ACC112 (cell line): ENCODE results near the gene ZBTB40.

Source experiments
- H2AFZ ChIP-seq: fragments of 200-600 bp; sonication (generic); one replicate; pipeline ENCODE4 v1.6.0; 2017; ENCODE audit warnings: antibody characterized with exemption, low read length; ENCODE audit not compliant: unreplicated experiment
- H3K27ac ChIP-seq: fragments of 200-600 bp; sonication (generic); 2 replicates; pipeline ENCODE4 v1.5.1; 2014; ENCODE audit warnings: low read depth, mild to moderate bottlenecking, antibody characterized with exemption, low read length, moderate library complexity
- H3K27me3 ChIP-seq: fragments of 200-600 bp; sonication (generic); 2 replicates; pipeline ENCODE4 v1.6.1; 2014; ENCODE audit warnings: mild to moderate bottlenecking, antibody characterized with exemption, low read length, moderate library complexity, mixed read lengths; ENCODE audit not compliant: insufficient read depth
- H3K36me3 ChIP-seq: fragments of 200-600 bp; sonication (generic); 2 replicates; pipeline ENCODE4 v1.6.1; 2016; ENCODE audit warnings: mild to moderate bottlenecking, antibody characterized with exemption, low read length, moderate library complexity, mixed read lengths; ENCODE audit not compliant: insufficient read depth
- H3K4me1 ChIP-seq: fragments of 200-600 bp; sonication (generic); one replicate; pipeline ENCODE4 v1.6.1; 2016; ENCODE audit warnings: low read length, mixed read lengths; ENCODE audit not compliant: insufficient read depth, unreplicated experiment, control insufficient read depth
- H3K4me3 ChIP-seq: fragments of 200-600 bp; sonication (generic); 2 replicates; pipeline ENCODE4 v1.5.1; 2014; ENCODE audit warnings: mild to moderate bottlenecking, low read depth, low read length
- H3K79me2 ChIP-seq: fragments of 200-600 bp; sonication (generic); one replicate; pipeline ENCODE4 v1.6.0; 2016; ENCODE audit warnings: low read length; ENCODE audit not compliant: control insufficient read depth, unreplicated experiment, insufficient read depth

The ZBTB40 gene

DNA sequence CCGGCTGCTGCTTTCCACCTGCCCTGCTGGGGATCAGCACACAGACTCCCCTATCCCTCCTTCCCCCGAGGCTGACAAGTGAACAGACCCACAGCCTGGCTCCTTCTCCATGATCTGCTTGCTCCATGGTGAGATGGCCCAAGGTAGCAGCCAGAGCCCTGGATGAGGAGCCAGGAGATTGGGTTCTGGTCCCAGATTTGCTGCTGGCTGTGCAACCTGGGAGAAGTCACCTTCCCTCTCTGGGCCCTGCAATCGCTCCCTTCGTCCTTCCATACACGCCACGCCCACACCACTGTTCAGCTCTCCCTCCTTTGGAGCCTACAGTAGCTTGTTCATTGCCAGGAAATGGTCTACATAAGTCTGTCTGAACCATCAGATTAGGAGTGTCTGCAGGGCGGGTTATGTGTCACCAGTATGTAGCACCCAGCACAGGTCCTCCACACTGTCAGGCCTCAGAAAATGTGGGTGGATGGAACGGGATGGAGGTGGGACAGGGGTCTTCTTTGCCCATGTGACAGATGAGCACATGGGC lies 102.4 kb downstream of the ZBTB40 start:
- H3K79me2 ChIP-seq = no peaks in the 10 kb centered on the region
- H3K36me3 ChIP-seq = no peaks in the 10 kb centered on the region
- no peak overlapping the region for H2AFZ ChIP-seq
- no peak overlapping the region for H3K27ac ChIP-seq
- peaks cover 68% of the 10 kb centered on the region for H3K27me3 ChIP-seq
- H3K4me3 ChIP-seq = no peak overlapping the region
- H3K4me1 ChIP-seq = no peaks in the 10 kb centered on the region

DNA sequence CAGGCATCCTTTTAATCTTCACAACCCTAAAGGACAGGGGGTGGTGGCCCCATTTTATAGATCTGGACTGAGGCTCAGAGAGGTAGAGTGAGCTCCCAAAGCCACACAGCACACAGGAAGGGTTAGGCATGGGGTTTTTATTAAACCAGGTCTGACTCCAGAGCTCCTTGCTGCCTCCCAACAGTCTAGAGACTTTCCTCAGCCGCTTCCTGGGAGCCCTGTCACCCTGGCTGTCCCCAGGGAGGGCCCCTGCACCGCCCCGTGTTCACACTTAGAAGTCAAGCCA lies 103.7 kb downstream of the ZBTB40 start:
- Histone ChIP-seq H3K27me3 (peaks cover 77% of the 10 kb centered on the region), H2AFZ (no peak overlapping the region)

DNA sequence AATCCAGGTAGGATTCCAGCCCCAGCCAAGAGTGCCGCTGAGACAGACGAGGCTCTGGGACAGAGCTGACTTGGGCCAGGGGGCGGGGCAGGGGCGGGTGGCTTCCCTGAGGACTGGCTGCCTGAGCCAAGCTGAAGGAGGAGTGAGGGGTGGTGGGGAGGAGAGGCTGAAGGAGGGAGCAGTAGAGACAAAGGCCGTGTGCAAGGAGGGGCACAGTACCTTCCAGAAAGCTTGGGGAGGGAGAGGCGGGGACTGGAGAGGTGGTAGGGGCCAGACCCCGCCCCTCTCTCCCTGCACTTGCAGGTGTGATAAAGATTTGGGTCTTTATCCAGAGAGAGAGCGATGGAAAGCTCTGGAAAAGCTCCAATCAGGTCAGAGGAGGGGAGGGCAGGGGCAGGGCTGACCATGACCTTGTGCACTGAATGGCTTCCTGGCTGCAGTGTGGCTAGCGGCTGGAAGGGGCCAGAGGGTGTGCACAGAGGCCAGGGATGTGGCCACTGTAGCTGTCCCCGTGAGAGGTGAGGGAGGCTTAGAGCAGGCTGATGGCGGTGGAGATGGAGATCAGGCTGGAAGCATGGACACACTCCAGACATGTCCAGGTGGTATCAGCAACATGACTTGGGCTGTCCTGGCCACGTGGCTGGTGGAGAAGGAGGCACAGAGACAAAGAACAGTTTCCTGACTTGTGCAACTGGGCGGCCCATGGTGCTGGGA lies 104.9 kb downstream of the ZBTB40 start:
- H3K79me2 ChIP-seq = no peaks in the 10 kb centered on the region
- H3K4me3 ChIP-seq = no peak overlapping the region
- no peaks in the 10 kb centered on the region for H3K4me1 ChIP-seq
- no peak overlapping the region for H3K27ac ChIP-seq
- no peak overlapping the region for H2AFZ ChIP-seq
- no peaks in the 10 kb centered on the region for H3K36me3 ChIP-seq
- peaks cover 89% of the 10 kb centered on the region for H3K27me3 ChIP-seq

More for the DNA sequence above, 103.7 kb downstream of the ZBTB40 start:
- Histone ChIP-seq H3K79me2 (no peaks in the 10 kb centered on the region), H3K4me3 (no peak overlapping the region), H3K36me3 (no peaks in the 10 kb centered on the region), H3K27ac (no peak overlapping the region), H3K4me1 (no peaks in the 10 kb centered on the region)

DNA sequence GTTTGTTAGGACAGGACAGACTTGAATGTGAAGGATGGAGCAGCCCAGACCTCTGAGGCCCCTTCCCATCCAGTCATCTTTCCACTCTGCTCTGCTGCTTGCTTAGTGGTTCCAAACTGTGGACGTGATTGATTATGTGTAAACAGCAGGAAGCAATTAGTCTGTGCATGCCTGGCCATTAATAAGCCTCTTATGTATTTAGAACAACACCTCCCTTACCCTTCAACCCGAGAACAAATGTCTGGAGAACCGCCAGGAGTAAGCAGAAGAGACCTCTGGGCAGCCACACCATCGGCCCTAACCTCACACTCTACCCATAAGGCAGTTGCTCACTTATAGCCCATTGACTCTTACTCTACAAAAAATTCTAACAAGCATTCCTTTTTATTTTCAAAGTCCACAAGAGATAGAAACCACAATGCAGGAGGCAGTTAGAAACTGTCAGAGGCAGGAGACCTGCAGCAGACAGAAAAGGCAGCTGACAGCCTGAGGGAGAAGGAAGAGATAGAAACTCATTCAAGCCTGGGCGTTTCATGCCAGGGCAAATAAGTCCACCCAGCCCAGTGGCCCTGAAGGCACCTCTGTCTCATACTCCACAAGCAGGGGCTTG lies 105.8 kb downstream of the ZBTB40 start:
- Histone ChIP-seq H3K36me3 (no peaks in the 10 kb centered on the region), H2AFZ (no peak overlapping the region), H3K4me3 (no peak overlapping the region), H3K4me1 (no peaks in the 10 kb centered on the region), H3K27ac (no peak overlapping the region), H3K79me2 (no peaks in the 10 kb centered on the region), H3K27me3 (peaks cover 93% of the 10 kb centered on the region)

DNA sequence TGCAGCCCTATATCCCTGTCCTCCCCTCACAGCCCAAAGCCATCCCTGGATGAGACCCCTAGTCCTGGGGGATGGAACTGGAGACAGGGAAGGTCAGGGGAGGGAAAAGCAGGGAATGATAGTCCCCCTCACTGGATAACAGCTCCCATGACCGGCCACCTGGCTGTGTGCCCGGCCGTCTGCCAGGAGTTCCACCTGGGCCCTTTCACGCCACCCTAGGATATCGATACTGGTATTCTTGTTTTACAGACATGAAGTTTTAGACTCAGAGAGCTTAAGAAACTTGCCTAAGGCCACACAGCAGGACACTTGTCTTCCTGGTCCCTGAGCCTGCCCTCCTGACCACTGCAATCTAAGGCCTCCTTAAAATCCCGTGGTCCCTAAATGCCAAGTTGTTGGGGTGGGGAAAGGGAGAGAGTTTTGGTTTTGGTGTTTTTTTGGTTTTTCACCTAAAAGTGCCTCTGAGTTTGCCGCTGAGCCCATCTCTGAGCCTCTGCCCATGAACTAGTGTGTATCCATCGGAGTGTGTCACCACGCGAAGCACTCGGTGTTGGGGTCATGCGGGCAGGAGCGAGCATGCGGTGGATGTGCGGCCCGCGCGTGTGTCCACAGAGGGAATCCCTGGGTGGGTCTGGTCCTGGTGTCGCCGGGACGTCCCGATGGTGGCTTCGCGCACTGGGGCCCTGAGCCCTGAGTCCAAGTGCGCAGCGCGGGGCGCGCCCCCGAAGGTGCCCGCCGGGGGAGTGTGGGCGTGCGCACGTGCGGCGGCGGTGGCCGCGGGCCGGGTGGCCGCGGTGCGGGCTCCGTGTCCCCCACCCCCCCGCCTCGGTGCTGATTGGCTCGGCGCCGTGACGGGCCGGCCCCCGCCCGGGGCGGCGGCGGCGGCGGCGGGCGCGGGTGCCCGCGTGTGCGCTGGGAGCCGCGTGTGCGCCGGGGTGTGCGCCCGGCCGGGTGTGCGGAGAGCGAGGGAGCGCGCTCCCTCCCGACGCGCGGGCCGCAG lies 111.2 kb downstream of the ZBTB40 start, which contains the start of gene EPHA8:
EPHA8 (plus strand) TSS at position 906 of the 1,000 bp plus-strand sequence. CDS start 147 bp downstream, outside the sequence.
- Histone ChIP-seq H3K27ac (no peak within 1 kb of the TSS), H3K27me3 (peaks cover 92% of the 10 kb centered on the region), H3K4me3 (no peak within 1 kb of the TSS), H3K79me2 (no peaks in the 10 kb centered on the region), H3K36me3 (no peaks in the 10 kb centered on the region), H2AFZ (no peak within 1 kb of the TSS), H3K4me1 (no peaks in the 10 kb centered on the region)

DNA sequence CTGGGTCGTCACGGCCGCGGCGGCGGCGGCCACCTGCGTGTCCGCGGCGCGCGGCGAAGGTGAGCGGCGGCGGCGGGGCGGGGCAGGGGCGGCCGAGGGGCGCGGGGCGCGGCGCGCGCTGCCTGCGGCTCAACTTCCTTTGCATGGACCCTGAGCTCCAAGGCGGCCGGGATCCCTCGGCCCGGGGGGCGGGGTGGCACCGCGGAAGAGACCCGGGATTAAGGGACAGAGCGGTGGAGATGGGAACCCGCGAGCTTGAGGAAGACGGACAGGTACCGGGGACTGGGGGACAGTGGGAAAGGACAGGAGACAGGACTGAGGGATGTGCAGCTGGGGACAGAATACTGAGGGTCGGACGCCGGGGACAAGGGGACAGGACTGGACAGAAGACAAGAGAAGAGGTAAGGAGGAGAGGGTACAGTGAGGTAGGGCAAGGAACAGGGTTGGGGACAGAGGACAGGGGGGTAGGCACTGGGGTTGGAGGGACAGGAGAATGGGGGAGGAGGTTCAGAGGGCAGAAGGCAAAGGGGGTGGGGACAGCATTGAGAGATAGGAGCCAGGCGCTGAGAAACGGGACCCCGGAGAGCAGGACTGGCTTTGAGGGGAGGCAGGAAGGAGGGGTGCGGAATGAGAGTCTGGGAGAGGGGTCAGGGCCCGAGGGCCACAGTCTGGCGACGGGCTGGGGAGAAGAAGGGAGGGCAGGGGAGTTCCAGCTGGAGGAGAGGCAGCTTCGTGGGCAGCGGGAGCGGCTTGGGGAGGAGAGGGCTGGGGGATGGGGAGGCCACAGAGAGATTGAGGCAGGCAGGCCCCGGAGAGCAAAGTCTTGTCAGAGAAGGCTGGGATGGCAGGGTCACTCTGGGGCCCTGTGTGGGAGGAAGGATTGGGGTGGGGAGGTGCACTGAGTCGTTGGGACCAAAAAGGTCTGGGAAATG lies 112.3 kb downstream of the ZBTB40 start:
- Histone ChIP-seq H3K27me3 (peaks cover 93% of the 10 kb centered on the region), H3K79me2 (no peaks in the 10 kb centered on the region), H3K4me3 (no peak overlapping the region), H3K4me1 (no peaks in the 10 kb centered on the region), H2AFZ (no peak overlapping the region), H3K27ac (no peak overlapping the region), H3K36me3 (no peaks in the 10 kb centered on the region)

DNA sequence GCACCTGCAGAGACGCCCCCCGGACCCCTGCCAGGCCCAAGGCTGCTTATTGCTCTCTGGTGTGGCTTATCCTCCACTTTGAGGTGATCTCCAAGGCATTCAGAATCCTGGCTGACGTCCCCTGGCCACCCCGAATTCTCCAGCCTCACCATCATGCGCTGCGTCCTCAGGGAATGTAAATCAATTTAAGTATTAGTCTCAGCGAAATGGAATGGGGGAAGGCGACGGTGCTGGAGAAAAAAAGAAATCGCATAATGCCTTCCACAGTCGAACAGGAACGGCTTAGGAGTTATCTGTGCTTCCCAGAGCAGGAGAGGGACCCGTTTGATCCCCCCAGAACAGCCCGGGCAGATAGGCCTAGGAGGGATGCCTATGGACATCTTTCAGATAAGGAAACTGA lies 114.5 kb downstream of the ZBTB40 start:
- Histone ChIP-seq H3K36me3 (no peaks in the 10 kb centered on the region), H2AFZ (no peak overlapping the region), H3K4me3 (no peak overlapping the region), H3K27me3 (peaks cover 78% of the 10 kb centered on the region), H3K79me2 (no peaks in the 10 kb centered on the region), H3K27ac (no peak overlapping the region), H3K4me1 (no peaks in the 10 kb centered on the region)

DNA sequence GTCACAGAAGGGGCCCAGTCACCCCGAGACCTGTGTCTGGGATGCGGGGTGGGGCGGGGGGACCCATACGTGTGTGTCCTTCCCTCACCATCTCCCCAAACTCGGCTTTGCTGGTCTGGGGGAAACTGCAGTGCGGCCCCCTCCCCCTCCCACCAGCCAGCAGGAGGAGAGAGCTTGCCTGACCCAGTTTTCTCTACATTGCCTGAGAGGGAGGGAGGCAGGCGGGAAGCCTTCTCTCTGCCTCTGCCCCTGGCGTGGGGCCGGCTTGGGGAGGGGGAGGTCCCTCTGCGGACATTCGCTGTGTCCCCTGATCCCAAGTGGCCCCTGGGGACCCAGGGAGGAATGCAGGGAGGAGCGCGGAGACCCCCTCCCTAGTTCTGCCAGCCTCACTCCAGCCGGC lies 115.5 kb downstream of the ZBTB40 start:
- Histone ChIP-seq H3K36me3 (no peaks in the 10 kb centered on the region), H3K4me3 (no peak overlapping the region), H2AFZ (no peak overlapping the region), H3K27me3 (peaks cover 75% of the 10 kb centered on the region), H3K4me1 (no peaks in the 10 kb centered on the region), H3K27ac (no peak overlapping the region), H3K79me2 (no peaks in the 10 kb centered on the region)

DNA sequence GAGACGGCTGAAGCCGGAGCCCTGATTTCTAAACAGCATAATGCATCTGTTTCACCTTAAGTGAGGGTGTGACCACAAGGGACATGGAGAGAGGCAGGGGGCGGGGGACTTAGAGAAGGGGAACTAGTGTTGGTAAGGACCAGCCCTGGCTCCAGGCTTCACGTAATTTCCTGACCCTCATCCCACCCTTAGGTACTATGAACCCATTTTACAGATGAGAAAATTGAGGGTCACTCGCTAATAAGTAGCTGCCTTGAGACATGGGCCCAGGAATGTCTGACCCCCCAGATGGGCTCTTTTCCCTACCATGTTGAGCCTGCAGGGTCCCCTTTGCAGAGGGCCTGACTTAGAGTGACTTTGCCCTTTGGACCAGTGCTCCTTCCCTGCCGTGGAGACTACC lies 116.3 kb downstream of the ZBTB40 start:
- no peaks in the 10 kb centered on the region for H3K36me3 ChIP-seq
- H3K4me1 ChIP-seq = no peaks in the 10 kb centered on the region
- no peak overlapping the region for H3K4me3 ChIP-seq
- H3K27me3 ChIP-seq = peaks cover 75% of the 10 kb centered on the region
- H2AFZ ChIP-seq = no peak overlapping the region
- H3K79me2 ChIP-seq = no peaks in the 10 kb centered on the region
- H3K27ac ChIP-seq = no peak overlapping the region

DNA sequence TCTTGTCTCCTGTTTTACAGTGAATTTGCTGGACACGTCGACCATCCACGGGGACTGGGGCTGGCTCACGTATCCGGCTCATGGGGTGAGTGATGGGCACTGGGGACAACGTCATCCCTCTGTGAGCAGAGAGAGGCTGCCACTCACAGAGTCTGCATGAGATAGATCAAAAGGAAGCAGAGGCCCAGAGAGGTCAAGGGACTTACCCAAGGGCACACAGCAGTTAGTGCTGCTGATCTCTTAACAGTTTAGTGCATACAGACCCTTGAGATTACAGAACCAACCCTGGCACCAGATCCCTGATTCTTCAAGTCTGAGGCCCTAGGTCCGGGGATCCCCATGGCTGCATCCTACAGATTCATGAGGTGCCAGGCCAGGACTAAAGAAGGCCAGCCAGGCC lies 117.6 kb downstream of the ZBTB40 start:
- no peak overlapping the region for H2AFZ ChIP-seq
- H3K27ac ChIP-seq = no peak overlapping the region
- H3K4me3 ChIP-seq = no peak overlapping the region
- no peaks in the 10 kb centered on the region for H3K4me1 ChIP-seq
- H3K36me3 ChIP-seq = no peaks in the 10 kb centered on the region
- H3K27me3 ChIP-seq = peaks cover 80% of the 10 kb centered on the region
- H3K79me2 ChIP-seq = no peaks in the 10 kb centered on the region
